Measurements from ENCODE around the gene FAM187B.

GRCh38 chr19:35194012-35194984 is 34.2 kb downstream of the FAM187B start:
- TF ChIP-seq, protein P1, sequence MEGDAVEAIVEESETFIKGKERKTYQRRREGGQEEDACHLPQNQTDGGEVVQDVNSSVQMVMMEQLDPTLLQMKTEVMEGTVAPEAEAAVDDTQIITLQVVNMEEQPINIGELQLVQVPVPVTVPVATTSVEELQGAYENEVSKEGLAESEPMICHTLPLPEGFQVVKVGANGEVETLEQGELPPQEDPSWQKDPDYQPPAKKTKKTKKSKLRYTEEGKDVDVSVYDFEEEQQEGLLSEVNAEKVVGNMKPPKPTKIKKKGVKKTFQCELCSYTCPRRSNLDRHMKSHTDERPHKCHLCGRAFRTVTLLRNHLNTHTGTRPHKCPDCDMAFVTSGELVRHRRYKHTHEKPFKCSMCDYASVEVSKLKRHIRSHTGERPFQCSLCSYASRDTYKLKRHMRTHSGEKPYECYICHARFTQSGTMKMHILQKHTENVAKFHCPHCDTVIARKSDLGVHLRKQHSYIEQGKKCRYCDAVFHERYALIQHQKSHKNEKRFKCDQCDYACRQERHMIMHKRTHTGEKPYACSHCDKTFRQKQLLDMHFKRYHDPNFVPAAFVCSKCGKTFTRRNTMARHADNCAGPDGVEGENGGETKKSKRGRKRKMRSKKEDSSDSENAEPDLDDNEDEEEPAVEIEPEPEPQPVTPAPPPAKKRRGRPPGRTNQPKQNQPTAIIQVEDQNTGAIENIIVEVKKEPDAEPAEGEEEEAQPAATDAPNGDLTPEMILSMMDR (conservative IDR thresholded peaks at IDR 0.05 in 1 of 2, IDR thresholded peaks at IDR 0.05 in 1 of 2; ENCODE audit: extremely low read depth in 1 of 2, insufficient read depth in 1 of 2, low read depth in 1 of 2, low read length in 2 of 2): no peak
- no peak for TF ChIP-seq EZH2 (IDR thresholded peaks at IDR 0.05; ENCODE audit: borderline replicate concordance, low read length)

All from mammary epithelial cell (primary cell).